Measurements from ENCODE around the gene GPR68.

Gene GPR68

GRCh38 chr14:91220581-91221000, 23.9 kb downstream of the GPR68 start:
- H2AFZ ChIP-seq (ENCODE audit: low read length), result no peak overlapping the region
- no peak overlapping the region for H4K8ac ChIP-seq (ENCODE audit: low read depth, low read length)
- H3K4ac ChIP-seq (ENCODE audit: low read length), result no peak overlapping the region
- peaks cover 0 to 4% of the 10 kb centered on the region in 2 donors for H3K9me3 ChIP-seq (replicated peaks in 1 of 2; ENCODE audit: control insufficient read depth in 2 of 2, insufficient read depth in 1 of 2, low read depth in 1 of 2, low read length in 2 of 2)
- no peak for DNase-seq (ENCODE audit: low spot score)
- H2BK15ac ChIP-seq (ENCODE audit: low read length), result no peak overlapping the region
- H2BK5ac ChIP-seq (ENCODE audit: low read length), result no peak overlapping the region
- H2AK5ac ChIP-seq (ENCODE audit: low read depth, low read length), result no peak overlapping the region
- H3K4me3 ChIP-seq (ENCODE audit: low read length in 2 of 2), result no peak overlapping the region
- no peaks in the 10 kb centered on the region for H3K79me1 ChIP-seq (ENCODE audit: low read depth, low read length)
- H2BK120ac ChIP-seq (ENCODE audit: low read depth, low read length), result no peak overlapping the region
- no peak overlapping the region for H3K4me2 ChIP-seq (ENCODE audit: insufficient read depth, low read length, poor library complexity, severe bottlenecking)
- H3K4me1 ChIP-seq (ENCODE audit: control insufficient read depth in 2 of 2, insufficient read depth in 1 of 2, low read depth in 1 of 2, low read length in 2 of 2), result peaks cover 3 to 7% of the 10 kb centered on the region in 2 donors
- peaks cover 7 to 35% of the 10 kb centered on the region in 2 donors for H3K36me3 ChIP-seq (replicated peaks in 1 of 2; ENCODE audit: control insufficient read depth in 2 of 2, insufficient read depth in 2 of 2, low read length in 2 of 2)
- peak overlapping the region; percentile 6 for H3K18ac ChIP-seq (ENCODE audit: low read length)
- no CpG with 5 or more reads among the region's 9 CpGs for WGBS, 2 donors (ENCODE audit: extremely low coverage in 2 of 2, insufficient read length in 2 of 2, insufficient replicate concordance in 1 of 2)
- no peak overlapping the region for H2BK12ac ChIP-seq (ENCODE audit: low read length)
- no peaks in the 10 kb centered on the region for H3K27me3 ChIP-seq (ENCODE audit: control insufficient read depth in 3 of 3, insufficient read depth in 3 of 3, low read depth in 1 of 3, low read length in 3 of 3)
- no peak overlapping the region for H3K9ac ChIP-seq (ENCODE audit: low read depth, low read length, poor library complexity)
- H3K14ac ChIP-seq (ENCODE audit: low read length), result peak overlapping the region; percentile 32
- no peak overlapping the region for H3K23ac ChIP-seq (ENCODE audit: low read depth, low read length, poor library complexity)
- no peak overlapping the region for H4K91ac ChIP-seq (ENCODE audit: low read depth, low read length, poor library complexity)
- H3K27ac ChIP-seq (replicated peaks; ENCODE audit: low read length), result no peak overlapping the region

- no peak overlapping the region for H3K9ac ChIP-seq (ENCODE audit: low read depth, low read length, poor library complexity)
- no peak overlapping the region for H3K4me2 ChIP-seq (ENCODE audit: insufficient read depth, low read length, poor library complexity, severe bottlenecking)
- H3K14ac ChIP-seq (ENCODE audit: low read length), result no peak overlapping the region
- peaks cover 5 to 35% of the 10 kb centered on the region in 2 donors for H3K36me3 ChIP-seq (replicated peaks in 1 of 2; ENCODE audit: control insufficient read depth in 2 of 2, insufficient read depth in 2 of 2, low read length in 2 of 2)
- peaks cover 0 to 2% of the 10 kb centered on the region in 2 donors for H3K9me3 ChIP-seq (replicated peaks in 1 of 2; ENCODE audit: control insufficient read depth in 2 of 2, insufficient read depth in 1 of 2, low read depth in 1 of 2, low read length in 2 of 2)
- no peak overlapping the region for H2AFZ ChIP-seq (ENCODE audit: low read length)
- no peaks in the 10 kb centered on the region for H3K27me3 ChIP-seq (ENCODE audit: control insufficient read depth in 3 of 3, insufficient read depth in 3 of 3, low read depth in 1 of 3, low read length in 3 of 3)
- H3K23ac ChIP-seq (ENCODE audit: low read depth, low read length, poor library complexity), result no peak overlapping the region
- WGBS, 2 donors (ENCODE audit: extremely low coverage in 2 of 2, insufficient read length in 2 of 2, insufficient replicate concordance in 1 of 2), result no CpG with 5 or more reads among the region's 13 CpGs
- H3K4me3 ChIP-seq (ENCODE audit: low read length in 2 of 2), result no peak overlapping the region
- H3K4me1 ChIP-seq (ENCODE audit: control insufficient read depth in 2 of 2, insufficient read depth in 1 of 2, low read depth in 1 of 2, low read length in 2 of 2), result peaks cover 3 to 7% of the 10 kb centered on the region in 2 donors
- no peak overlapping the region for H4K8ac ChIP-seq (ENCODE audit: low read depth, low read length)
- H2BK12ac ChIP-seq (ENCODE audit: low read length), result no peak overlapping the region
- H3K18ac ChIP-seq (ENCODE audit: low read length), result no peak overlapping the region
- no peaks in the 10 kb centered on the region for H3K79me1 ChIP-seq (ENCODE audit: low read depth, low read length)
- H2BK5ac ChIP-seq (ENCODE audit: low read length), result no peak overlapping the region
- no peak overlapping the region for H3K4ac ChIP-seq (ENCODE audit: low read length)
- no peak overlapping the region for H4K91ac ChIP-seq (ENCODE audit: low read depth, low read length, poor library complexity)
- H3K27ac ChIP-seq (replicated peaks; ENCODE audit: low read length), result no peak overlapping the region
- H2BK120ac ChIP-seq (ENCODE audit: low read depth, low read length), result no peak overlapping the region
- no peak overlapping the region for H2AK5ac ChIP-seq (ENCODE audit: low read depth, low read length)
- DNase-seq (ENCODE audit: low spot score), result no peak
- H2BK15ac ChIP-seq (ENCODE audit: low read length), result no peak overlapping the region
Measured at GRCh38 chr14:91219517-91220389, 24.8 kb downstream of the GPR68 start.

GRCh38 chr14:91218014-91218413, 26.5 kb downstream of the GPR68 start:
- Histone ChIP-seq H3K27me3 (ENCODE audit: control insufficient read depth in 3 of 3, insufficient read depth in 3 of 3, low read depth in 1 of 3, low read length in 3 of 3) (no peaks in the 10 kb centered on the region), H4K91ac (ENCODE audit: low read depth, low read length, poor library complexity) (no peak overlapping the region), H3K4me2 (ENCODE audit: insufficient read depth, low read length, poor library complexity, severe bottlenecking) (no peak overlapping the region), H3K4me1 (ENCODE audit: control insufficient read depth in 2 of 2, insufficient read depth in 1 of 2, low read depth in 1 of 2, low read length in 2 of 2) (peaks cover 3 to 7% of the 10 kb centered on the region in 2 donors), H2BK12ac (ENCODE audit: low read length) (no peak overlapping the region), H3K36me3 (replicated peaks in 1 of 2; ENCODE audit: control insufficient read depth in 2 of 2, insufficient read depth in 2 of 2, low read length in 2 of 2) (peaks cover 3 to 29% of the 10 kb centered on the region in 2 donors), H2BK120ac (ENCODE audit: low read depth, low read length) (no peak overlapping the region), H3K23ac (ENCODE audit: low read depth, low read length, poor library complexity) (no peak overlapping the region), H4K8ac (ENCODE audit: low read depth, low read length) (no peak overlapping the region), H2AFZ (ENCODE audit: low read length) (no peak overlapping the region), H3K9me3 (replicated peaks in 1 of 2; ENCODE audit: control insufficient read depth in 2 of 2, insufficient read depth in 1 of 2, low read depth in 1 of 2, low read length in 2 of 2) (peaks cover 0 to 2% of the 10 kb centered on the region in 2 donors), H3K79me1 (ENCODE audit: low read depth, low read length) (no peaks in the 10 kb centered on the region), H3K4me3 (ENCODE audit: low read length in 2 of 2) (no peak overlapping the region), H3K9ac (ENCODE audit: low read depth, low read length, poor library complexity) (no peak overlapping the region), H2BK15ac (ENCODE audit: low read length) (no peak overlapping the region), H3K14ac (ENCODE audit: low read length) (no peak overlapping the region), H3K18ac (ENCODE audit: low read length) (no peak overlapping the region), H2BK5ac (ENCODE audit: low read length) (no peak overlapping the region), H2AK5ac (ENCODE audit: low read depth, low read length) (no peak overlapping the region), H3K4ac (ENCODE audit: low read length) (no peak overlapping the region), H3K27ac (replicated peaks; ENCODE audit: low read length) (no peak overlapping the region)
- DNase-seq (ENCODE audit: low spot score), result no peak
- no CpG with 5 or more reads among the region's 4 CpGs for WGBS, 2 donors (ENCODE audit: extremely low coverage in 2 of 2, insufficient read length in 2 of 2, insufficient replicate concordance in 1 of 2)

- Histone ChIP-seq H2AFZ (ENCODE audit: low read length) (no peak overlapping the region), H2BK15ac (ENCODE audit: low read length) (no peak overlapping the region), H3K36me3 (replicated peaks in 1 of 2; ENCODE audit: control insufficient read depth in 2 of 2, insufficient read depth in 2 of 2, low read length in 2 of 2) (peaks cover 3 to 33% of the 10 kb centered on the region in 2 donors), H2BK120ac (ENCODE audit: low read depth, low read length) (no peak overlapping the region), H3K4me3 (ENCODE audit: low read length in 2 of 2) (no peak overlapping the region), H2BK12ac (ENCODE audit: low read length) (no peak overlapping the region), H4K8ac (ENCODE audit: low read depth, low read length) (no peak overlapping the region), H3K4ac (ENCODE audit: low read length) (no peak overlapping the region), H3K14ac (ENCODE audit: low read length) (no peak overlapping the region), H4K91ac (ENCODE audit: low read depth, low read length, poor library complexity) (no peak overlapping the region), H3K27me3 (ENCODE audit: control insufficient read depth in 3 of 3, insufficient read depth in 3 of 3, low read depth in 1 of 3, low read length in 3 of 3) (no peaks in the 10 kb centered on the region), H3K9me3 (replicated peaks in 1 of 2; ENCODE audit: control insufficient read depth in 2 of 2, insufficient read depth in 1 of 2, low read depth in 1 of 2, low read length in 2 of 2) (peaks cover 0 to 2% of the 10 kb centered on the region in 2 donors), H3K9ac (ENCODE audit: low read depth, low read length, poor library complexity) (no peak overlapping the region), H3K18ac (ENCODE audit: low read length) (peak overlapping the region; percentile 65), H3K4me1 (ENCODE audit: control insufficient read depth in 2 of 2, insufficient read depth in 1 of 2, low read depth in 1 of 2, low read length in 2 of 2) (peaks cover 3 to 5% of the 10 kb centered on the region in 2 donors), H2AK5ac (ENCODE audit: low read depth, low read length) (peak overlapping the region; percentile 18), H3K79me1 (ENCODE audit: low read depth, low read length) (no peaks in the 10 kb centered on the region), H3K23ac (ENCODE audit: low read depth, low read length, poor library complexity) (peak overlapping the region; percentile 43), H2BK5ac (ENCODE audit: low read length) (no peak overlapping the region), H3K27ac (replicated peaks; ENCODE audit: low read length) (no peak overlapping the region), H3K4me2 (ENCODE audit: insufficient read depth, low read length, poor library complexity, severe bottlenecking) (no peak overlapping the region)
- no CpG with 5 or more reads among the region's 13 CpGs for WGBS, 2 donors (ENCODE audit: extremely low coverage in 2 of 2, insufficient read length in 2 of 2, insufficient replicate concordance in 1 of 2)
- DNase-seq (ENCODE audit: low spot score), result no peak
Measured at GRCh38 chr14:91216731-91217226, 27.7 kb downstream of the GPR68 start.
